Neural progenitor cell (in vitro differentiated cells): ENCODE measurements around the gene SLC34A1.

Source experiments
- CTCF ChIP-seq: fragments of 200-600 bp; sonication (generic); IDR thresholded peaks from 2 replicates; pipeline ENCODE4 v1.5.1; 2017; ENCODE audit warnings: antibody characterized with exemption, mild to moderate bottlenecking
- EZH2 ChIP-seq: fragments of 200-600 bp; sonication (generic); IDR thresholded peaks from 2 replicates; pipeline ENCODE4 v1.6.1; 2017; ENCODE audit warnings: antibody characterized with exemption, mild to moderate bottlenecking, moderate library complexity
- EZH2phosphoT487 ChIP-seq: fragments of 200-600 bp; sonication (generic); IDR thresholded peaks from 2 replicates; pipeline ENCODE4 v1.6.1; 2017; ENCODE audit warnings: antibody characterized with exemption

DNA sequence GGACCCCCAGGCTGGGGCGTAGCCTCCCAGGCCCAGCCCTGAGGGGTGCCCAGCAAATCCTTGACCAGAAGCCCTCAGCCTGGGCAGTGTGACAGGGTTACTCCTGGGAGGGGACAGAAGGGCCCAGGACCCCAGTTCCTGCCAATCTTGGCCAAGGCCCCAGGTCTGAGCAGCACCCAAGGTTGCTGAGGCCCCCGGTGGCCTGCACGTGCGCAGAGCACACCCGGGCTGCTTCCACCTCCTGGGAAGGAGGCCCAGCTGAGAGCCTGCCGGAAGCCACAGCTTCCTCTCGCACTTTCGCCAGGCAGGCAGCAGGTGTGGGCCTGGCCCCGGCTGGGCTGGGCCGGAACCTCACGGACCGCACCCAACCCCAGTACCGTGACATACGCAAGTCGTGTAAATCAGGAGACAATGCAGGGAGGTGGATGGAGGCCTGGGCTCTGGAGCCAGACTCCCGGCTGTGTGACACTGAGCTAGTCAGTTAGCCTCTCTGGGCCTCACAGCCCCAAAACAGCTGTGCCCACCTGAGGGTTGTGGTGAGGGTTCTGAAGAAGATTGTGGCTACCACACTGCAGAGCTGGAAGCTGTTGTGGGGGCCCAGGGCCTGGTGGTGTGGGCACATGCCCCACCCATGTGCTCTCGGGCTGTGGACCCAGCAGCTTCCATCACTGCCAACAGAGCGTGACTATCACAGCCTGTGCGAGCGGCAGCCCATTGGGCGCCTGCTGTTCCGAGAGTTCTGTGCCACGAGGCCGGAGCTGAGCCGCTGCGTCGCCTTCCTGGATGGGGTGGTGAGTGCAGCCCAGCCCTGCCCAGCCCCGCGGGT, 47.3 kb downstream of the SLC34A1 start:
- TF ChIP-seq CTCF (no peak), EZH2phosphoT487 (no peak), EZH2 (no peak)
